Kidney (tissue), 14 donors: ENCODE results near the gene PTH1R. TPM values are rescaled to one million over a fixed set of nuclear protein-coding genes. Genes with fewer than 3 reads are reported as not detected.
A peak's percentile ranks its signal among the peaks of the same experiment; 100 is the strongest.

Source experiments
- DNase-seq, 5 donors: peaks; one replicate each; pipeline ENCODE4 v3.0.0-alpha.2; 2013 to 2020
- FAIRE-seq: peaks from 2 replicates; lab custom pipeline; 2012; peaks lifted over from hg19 to GRCh38; lab: Jason Lieb, UNC
- H3K27ac ChIP-seq, 2 donors: one replicate each; pipeline ENCODE4 v1.7.0; 2013; ENCODE audit warnings: low read depth in 2 of 2, low read length in 2 of 2, inconsistent platforms in 1 of 2
- H3K27me3 ChIP-seq: one replicate; pipeline ENCODE4 v1.7.1; 2013; ENCODE audit warnings: low read length, inconsistent platforms; ENCODE audit not compliant: control insufficient read depth, insufficient read depth
- H3K36me3 ChIP-seq, 3 donors: one replicate each; pipeline versions ENCODE4 v1.7.0 to v1.7.1; 2013; ENCODE audit warnings: low read length in 3 of 3, control low read depth in 1 of 3, inconsistent platforms in 1 of 3; ENCODE audit not compliant: insufficient read depth in 3 of 3, control insufficient read depth in 2 of 3
- H3K4me1 ChIP-seq, 3 donors: one replicate each; pipeline versions ENCODE4 v1.7.0 to v1.7.1; 2013; ENCODE audit warnings: low read length in 3 of 3, inconsistent platforms in 1 of 3, low read depth in 1 of 3; ENCODE audit not compliant: control insufficient read depth in 2 of 3, insufficient read depth in 2 of 3
- H3K4me3 ChIP-seq, 3 donors: one replicate each; pipeline versions ENCODE4 v1.7.0 to v1.8.1; 2013; ENCODE audit warnings: low read length in 3 of 3, control low read depth in 1 of 3, inconsistent platforms in 1 of 3
- H3K9ac ChIP-seq, 3 donors: one replicate each; pipeline versions ENCODE4 v1.7.0 to v1.7.1; 2013; ENCODE audit warnings: low read length in 3 of 3, control low read depth in 1 of 3, inconsistent platforms in 1 of 3
- H3K9me3 ChIP-seq, 3 donors: one replicate each; pipeline versions ENCODE4 v1.7.0 to v1.7.1; 2013; ENCODE audit warnings: low read length in 3 of 3, control low read depth in 1 of 3, inconsistent platforms in 1 of 3; ENCODE audit not compliant: control insufficient read depth in 2 of 3, insufficient read depth in 1 of 3
- CTCF ChIP-seq: IDR thresholded peaks from 3 replicates; pipeline ENCODE4 v1.5.1; 2012; ENCODE audit warnings: mild to moderate bottlenecking, moderate library complexity, borderline replicate concordance; ENCODE audit not compliant: insufficient read depth; ENCODE audit errors: extremely low read depth
- intact Hi-C: fragments of 100-400 bp; cut with DNase I; formaldehyde crosslinking; loops from one replicate; pipeline ENCODE4 v1.11.1; 2022
- polyA plus RNA-seq: library from polyadenylated mRNA; stranded (reverse); fragments of 350-450 nt; fragmentation: Illumina TruSeq; extraction: RNeasy Lipid Tissue Mini Kit (QIAGEN cat#74804); gene quantifications from one replicate; pipeline ENCODE4 v1.2.3, GENCODE V29; 2014; ENCODE audit warnings: low read depth, low replicate concordance; ENCODE audit not compliant: insufficient read depth
- total RNA-seq: library from RNA; stranded (reverse); fragmentation: NEBNext Ultra II Directional; extraction: Animal tissue kit (Norgen Biotek cat#: 25700); gene quantifications from one replicate; pipeline ENCODE4 v1.2.1, GENCODE V29; 2021
- donor health status: control.
- donor health status: control.
- donor health status: control.
- donor health status: control.
- donor health status: control.
- donor health status: DM: yes; HTN: yes; CAD: no.
- donor health status: Normal renal cell carcinoma (clear cell type).

Gene PTH1R
- total and polyA plus RNA-seq, 2 donors from 2014 or later: 286 to 1,885 TPM

- no peak for FAIRE-seq
- intact Hi-C loops: no loop called here
Measured at GRCh38 chr3:46848271-46849044, 29.1 kb upstream of the PTH1R start.

GRCh38 chr3:46849045-46849631 lies 28.4 kb upstream of the PTH1R start:
- intact Hi-C loops: no loop called here
- Histone ChIP-seq H3K36me3 (no peaks in the 10 kb centered on the region), H3K4me1 (peaks cover 0 to 12% (median 10%) of the 10 kb centered on the region in 3 donors), H3K9ac (no peak overlapping the region), H3K27me3 (no peaks in the 10 kb centered on the region), H3K27ac (no peak overlapping the region), H3K4me3 (no peak overlapping the region), H3K9me3 (no peaks in the 10 kb centered on the region)
- TF ChIP-seq CTCF: no peak
- DNase-seq (peak; percentile 63 to 92 (median 82)), FAIRE-seq (no peak)

More at GRCh38 chr3:46848271-46849044, 29.1 kb upstream of the PTH1R start:
- no peaks in the 10 kb centered on the region for H3K27me3 ChIP-seq
- peaks cover 0 to 12% (median 10%) of the 10 kb centered on the region in 3 donors for H3K4me1 ChIP-seq
- H3K9me3 ChIP-seq: no peaks in the 10 kb centered on the region
- no peak for TF ChIP-seq CTCF
- H3K4me3 ChIP-seq: no peak overlapping the region
- DNase-seq: peak in 3 of 5 donors; percentile 45 to 70 (median 52)
- no peak overlapping the region for H3K9ac ChIP-seq
- H3K27ac ChIP-seq: no peak overlapping the region
- H3K36me3 ChIP-seq: no peaks in the 10 kb centered on the region

DNA sequence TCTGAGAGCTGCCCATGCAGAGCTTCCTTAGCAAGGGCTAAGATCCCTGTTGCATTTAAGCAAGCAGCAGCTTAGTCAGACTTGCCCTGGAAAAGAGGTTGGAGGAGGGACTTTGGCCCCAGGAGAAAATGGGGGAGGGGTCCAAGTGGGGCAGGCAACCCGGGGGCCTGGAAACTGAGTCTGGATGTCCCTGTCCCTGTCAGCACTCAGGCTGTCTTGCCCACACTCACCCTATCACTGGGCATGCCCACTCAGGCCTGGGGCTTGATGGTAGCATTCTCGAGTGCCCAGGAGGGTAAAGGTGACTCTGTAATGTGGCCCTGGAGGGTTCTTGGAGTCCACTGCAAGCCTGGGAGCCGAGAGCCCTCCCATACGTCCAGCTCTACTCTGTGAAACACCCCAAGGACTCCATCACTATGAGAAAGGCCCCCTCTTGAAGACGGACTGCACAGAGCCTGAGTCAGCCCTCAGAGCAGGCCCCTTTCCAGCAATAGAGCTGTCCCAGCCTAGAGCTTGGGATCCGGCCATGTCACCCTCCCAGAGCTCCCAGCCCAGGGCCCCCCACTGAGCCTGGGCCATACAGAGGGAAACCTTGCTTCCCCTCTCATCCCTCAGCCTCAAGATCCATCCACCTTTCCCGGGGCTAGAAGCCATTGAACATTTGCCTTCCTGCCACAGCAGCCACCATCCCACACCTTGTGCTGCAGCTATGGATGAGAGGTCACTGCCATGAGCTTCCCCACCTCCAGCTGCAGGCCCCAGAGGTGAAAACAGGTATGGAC lies 27.6 kb upstream of the PTH1R start:
- Histone ChIP-seq H3K4me1 (peaks cover 0 to 11% (median 10%) of the 10 kb centered on the region in 3 donors), H3K9ac (no peak overlapping the region), H3K27me3 (no peaks in the 10 kb centered on the region), H3K4me3 (no peak overlapping the region), H3K36me3 (no peaks in the 10 kb centered on the region), H3K9me3 (no peaks in the 10 kb centered on the region), H3K27ac (no peak overlapping the region)
- intact Hi-C loops: no loop called here
- DNase-seq: peak in 2 of 5 donors; percentile 35 to 48
- TF ChIP-seq CTCF: no peak
- FAIRE-seq: no peak
